SK-N-SH (cell line): ENCODE results near the gene IL9. TPM values are rescaled to one million over a fixed set of nuclear protein-coding genes. Genes with fewer than 3 reads are reported as not detected.

Experiments used
- CTCF ChIA-PET: fragments of 300-600, 350-600 bp; formaldehyde crosslinking; extraction: SDS; loops from one replicate; lab custom pipeline; 2021; lab: Yijun Ruan, JAX
- POLR2A ChIA-PET: fragments of 350-600 bp; sonication (Branson Sonifier 250); formaldehyde crosslinking; extraction: SDS; loops from one replicate; lab custom pipeline; 2020; ENCODE audit warnings: antibody characterized with exemption, inconsistent platforms; lab: Yijun Ruan, JAX
- DNase-seq: peaks from one replicate; pipeline ENCODE4 v3.0.0; 2012
- H2AFZ ChIP-seq: fragments of 200-600 bp; sonication (generic); 2 replicates; pipeline ENCODE4 v1.8.1; 2016; ENCODE audit warnings: antibody characterized with exemption, mild to moderate bottlenecking, low read depth
- H3F3A ChIP-seq: fragments of 200-600 bp; sonication (generic); replicated peaks from 2 replicates; pipeline ENCODE3; 2016; ENCODE audit warnings: antibody characterized with exemption, mild to moderate bottlenecking; ENCODE audit not compliant: insufficient read depth
- H3K27ac ChIP-seq, 2 experiments: fragments of 200-500 bp in 1 of 2; fragments of 200-600 bp in 1 of 2; sonication (Bioruptor generic) in 1 of 2; sonication (generic), shearing (Covaris generic) in 1 of 2; 2 replicates each; pipeline versions ENCODE4 v1.5.1 to v1.6.1; 2014 to 2016; ENCODE audit warnings: low read depth in 2 of 2, inconsistent platforms in 1 of 2, low read length in 1 of 2, mild to moderate bottlenecking in 1 of 2, mixed read lengths in 1 of 2
- H3K27me3 ChIP-seq: fragments of 200-600 bp; sonication (generic), shearing (Covaris generic); 2 replicates; pipeline ENCODE4 v1.6.1; 2016; ENCODE audit warnings: mixed run types; ENCODE audit not compliant: insufficient read depth
- H3K36me3 ChIP-seq, 2 experiments: fragments of 200-500 bp in 1 of 2; fragments of 200-600 bp in 1 of 2; sonication (Bioruptor generic) in 1 of 2; sonication (generic) in 1 of 2; replicated peaks in 1 of 2; 2 replicates each; pipeline versions ENCODE3 to v1.5.1; 2014 to 2016; ENCODE audit warnings: low read length in 1 of 2, mild to moderate bottlenecking in 1 of 2; ENCODE audit not compliant: insufficient read depth in 2 of 2, control insufficient read depth in 1 of 2
- H3K4me1 ChIP-seq, 2 experiments: fragments of 200-500 bp in 1 of 2; fragments of 200-600 bp in 1 of 2; sonication (Bioruptor generic) in 1 of 2; sonication (generic), shearing (Covaris generic) in 1 of 2; 2 replicates each; pipeline versions ENCODE4 v1.5.1 to v1.6.1; 2014 to 2016; ENCODE audit warnings: low read depth in 1 of 2, low read length in 1 of 2, mixed run types in 1 of 2; ENCODE audit not compliant: insufficient read depth in 2 of 2, control insufficient read depth in 1 of 2
- H3K4me2 ChIP-seq: fragments of 200-600 bp; sonication (generic), shearing (Covaris generic); 2 replicates; pipeline ENCODE4 v1.6.1; 2017; ENCODE audit warnings: mixed run types
- H3K4me3 ChIP-seq, 2 experiments: fragments of 200-500 bp in 1 of 2; fragments of 200-600 bp in 1 of 2; sonication (Bioruptor generic) in 1 of 2; sonication (generic), shearing (Covaris generic) in 1 of 2; 2 replicates each; pipeline versions ENCODE4 v1.5.1 to v1.8.1; 2014 to 2016; ENCODE audit warnings: low read depth in 2 of 2, inconsistent platforms in 1 of 2, low read length in 1 of 2, mild to moderate bottlenecking in 1 of 2, mixed read lengths in 1 of 2, moderate library complexity in 1 of 2
- H3K79me2 ChIP-seq: fragments of 200-600 bp; sonication (generic); 2 replicates; pipeline ENCODE4 v1.8.1; 2017; ENCODE audit warnings: mild to moderate bottlenecking; ENCODE audit not compliant: insufficient read depth
- H3K9ac ChIP-seq: fragments of 200-600 bp; sonication (generic); 2 replicates; pipeline ENCODE4 v1.6.1; 2017; ENCODE audit warnings: mixed run types
- H3K9me2 ChIP-seq: fragments of 200-600 bp; sonication (generic); 2 replicates; pipeline ENCODE4 v1.6.1; 2017; ENCODE audit warnings: mixed run types
- H3K9me3 ChIP-seq: fragments of 200-600 bp; sonication (generic); 2 replicates; pipeline ENCODE4 v1.6.1; 2017; ENCODE audit warnings: mixed run types, mild to moderate bottlenecking, moderate library complexity
- H4K20me1 ChIP-seq: fragments of 200-600 bp; sonication (generic); 2 replicates; pipeline ENCODE4 v1.6.1; 2017; ENCODE audit warnings: mild to moderate bottlenecking, mixed run types; ENCODE audit not compliant: insufficient read depth
- CHD2 ChIP-seq: fragments of 150-350 bp; IDR thresholded peaks from 2 replicates; pipeline ENCODE4 v1.6.1; 2018; ENCODE audit warnings: low read length; ENCODE audit not compliant: partially characterized antibody
- FOXJ3 ChIP-seq: sonication (generic); formaldehyde crosslinking; IDR thresholded peaks from 2 replicates; pipeline ENCODE4 v1.5.1; 2020; ENCODE audit warnings: mild to moderate bottlenecking, missing genetic modification reagents
- RAD21 ChIP-seq: IDR thresholded peaks from 2 replicates; pipeline ENCODE4 v1.6.1; 2012; ENCODE audit warnings: mild to moderate bottlenecking, low read length
- RCOR1 ChIP-seq: fragments of 150-350 bp; IDR thresholded peaks from 2 replicates; pipeline ENCODE4 v1.6.1; 2017; ENCODE audit warnings: antibody characterized with exemption, low read length
- SMC3 ChIP-seq: IDR thresholded peaks from 2 replicates; pipeline ENCODE4 v1.6.1; 2012; ENCODE audit warnings: low read depth, low read length, improper control_type of control experiment
- TEAD4 ChIP-seq: IDR thresholded peaks from 2 replicates; pipeline ENCODE4 v1.4.0; 2012; ENCODE audit warnings: mild to moderate bottlenecking, borderline replicate concordance; ENCODE audit not compliant: insufficient read depth
- WGBS: methylation state at CpG from one replicate; pipeline ENCODE4 v1.1.6; 2017; ENCODE audit warnings: low lambda C conversion rate; 5-methylcytosine and 5-hydroxymethylcytosine counted together
- polyA plus RNA-seq, 3 experiments: library from polyadenylated mRNA; depleted of rRNA; stranded (reverse); fragments of >200 nt; gene quantifications; 2 replicates each; pipeline ENCODE4 v1.2.3, GENCODE V29; 2012
- TF ChIP-seq, protein P1 (sequence below): IDR thresholded peaks from 2 replicates; pipeline ENCODE4 v1.4.0; 2012; ENCODE audit warnings: low read depth, borderline replicate concordance
- TF ChIP-seq, protein P2 (sequence below): IDR thresholded peaks from 2 replicates; pipeline ENCODE4; 2012
- TF ChIP-seq, protein P3 (sequence below): fragments of 150-350 bp; IDR thresholded peaks from 2 replicates; pipeline ENCODE4 v1.6.1; 2017; ENCODE audit warnings: antibody characterized with exemption, low read length, low read depth, borderline replicate concordance
- TF ChIP-seq, protein P4 (sequence below): fragments of 150-350 bp; IDR thresholded peaks from 2 replicates; pipeline ENCODE4 v1.6.1; 2016; ENCODE audit warnings: mild to moderate bottlenecking, low read depth, low read length

Gene IL9
- polyA plus RNA-seq, 1 of the 3 experiments (the other 2 are of a cell fraction), result not detected

DNA sequence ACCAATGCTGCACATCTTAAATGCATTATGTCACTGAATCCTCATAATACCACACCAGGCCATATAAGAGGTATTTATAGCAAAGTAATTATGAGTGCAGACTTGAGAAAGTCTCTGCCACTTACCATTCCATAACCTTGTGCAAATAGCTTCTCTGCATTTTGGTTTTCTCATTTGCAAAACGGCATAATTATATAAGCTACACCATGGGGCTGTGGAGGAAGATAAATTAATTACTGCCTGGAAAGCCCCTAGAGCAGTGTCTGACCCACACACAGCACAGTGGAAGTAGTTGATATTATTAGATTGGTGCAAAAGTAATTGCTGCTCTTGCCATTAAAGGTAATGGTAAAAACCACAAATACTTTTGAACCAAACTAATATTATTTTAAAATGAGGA is 9.5 kb upstream of the IL9 start (continued):
- TF ChIP-seq FOXJ3, result no peak
- no peak for TF ChIP-seq CHD2
- no peak for TF ChIP-seq RAD21
- TF ChIP-seq, protein P1, sequence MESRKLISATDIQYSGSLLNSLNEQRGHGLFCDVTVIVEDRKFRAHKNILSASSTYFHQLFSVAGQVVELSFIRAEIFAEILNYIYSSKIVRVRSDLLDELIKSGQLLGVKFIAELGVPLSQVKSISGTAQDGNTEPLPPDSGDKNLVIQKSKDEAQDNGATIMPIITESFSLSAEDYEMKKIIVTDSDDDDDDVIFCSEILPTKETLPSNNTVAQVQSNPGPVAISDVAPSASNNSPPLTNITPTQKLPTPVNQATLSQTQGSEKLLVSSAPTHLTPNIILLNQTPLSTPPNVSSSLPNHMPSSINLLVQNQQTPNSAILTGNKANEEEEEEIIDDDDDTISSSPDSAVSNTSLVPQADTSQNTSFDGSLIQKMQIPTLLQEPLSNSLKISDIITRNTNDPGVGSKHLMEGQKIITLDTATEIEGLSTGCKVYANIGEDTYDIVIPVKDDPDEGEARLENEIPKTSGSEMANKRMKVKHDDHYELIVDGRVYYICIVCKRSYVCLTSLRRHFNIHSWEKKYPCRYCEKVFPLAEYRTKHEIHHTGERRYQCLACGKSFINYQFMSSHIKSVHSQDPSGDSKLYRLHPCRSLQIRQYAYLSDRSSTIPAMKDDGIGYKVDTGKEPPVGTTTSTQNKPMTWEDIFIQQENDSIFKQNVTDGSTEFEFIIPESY, result no peak

DNA sequence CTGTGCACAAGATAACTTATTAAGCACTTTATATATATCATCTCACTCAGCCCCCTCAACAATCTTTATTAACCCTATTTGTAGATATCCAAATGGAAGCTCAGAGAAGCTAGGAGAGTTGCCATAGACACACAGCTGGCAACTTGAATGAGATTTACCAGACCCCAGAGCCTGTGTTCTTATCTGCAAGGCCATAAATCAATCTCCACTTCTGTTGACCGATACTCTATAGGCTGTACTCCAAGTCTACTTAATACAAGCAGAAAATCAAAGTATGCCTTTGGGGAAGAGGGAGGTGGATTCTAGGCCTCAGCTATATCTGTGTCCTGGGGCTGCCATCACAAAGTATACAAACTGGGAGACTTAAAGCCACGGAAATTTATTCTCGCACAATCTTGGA is 6.0 kb upstream of the IL9 start:
- TF ChIP-seq RCOR1 (no peak), TEAD4 (no peak), SMC3 (no peak)
- TF ChIP-seq, protein P2, sequence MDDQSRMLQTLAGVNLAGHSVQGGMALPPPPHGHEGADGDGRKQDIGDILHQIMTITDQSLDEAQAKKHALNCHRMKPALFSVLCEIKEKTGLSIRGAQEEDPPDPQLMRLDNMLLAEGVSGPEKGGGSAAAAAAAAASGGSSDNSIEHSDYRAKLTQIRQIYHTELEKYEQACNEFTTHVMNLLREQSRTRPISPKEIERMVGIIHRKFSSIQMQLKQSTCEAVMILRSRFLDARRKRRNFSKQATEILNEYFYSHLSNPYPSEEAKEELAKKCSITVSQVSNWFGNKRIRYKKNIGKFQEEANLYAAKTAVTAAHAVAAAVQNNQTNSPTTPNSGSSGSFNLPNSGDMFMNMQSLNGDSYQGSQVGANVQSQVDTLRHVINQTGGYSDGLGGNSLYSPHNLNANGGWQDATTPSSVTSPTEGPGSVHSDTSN, result no peak
- TF ChIP-seq, protein P3, sequence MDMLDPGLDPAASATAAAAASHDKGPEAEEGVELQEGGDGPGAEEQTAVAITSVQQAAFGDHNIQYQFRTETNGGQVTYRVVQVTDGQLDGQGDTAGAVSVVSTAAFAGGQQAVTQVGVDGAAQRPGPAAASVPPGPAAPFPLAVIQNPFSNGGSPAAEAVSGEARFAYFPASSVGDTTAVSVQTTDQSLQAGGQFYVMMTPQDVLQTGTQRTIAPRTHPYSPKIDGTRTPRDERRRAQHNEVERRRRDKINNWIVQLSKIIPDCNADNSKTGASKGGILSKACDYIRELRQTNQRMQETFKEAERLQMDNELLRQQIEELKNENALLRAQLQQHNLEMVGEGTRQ, result no peak
- TF ChIP-seq, protein P4, sequence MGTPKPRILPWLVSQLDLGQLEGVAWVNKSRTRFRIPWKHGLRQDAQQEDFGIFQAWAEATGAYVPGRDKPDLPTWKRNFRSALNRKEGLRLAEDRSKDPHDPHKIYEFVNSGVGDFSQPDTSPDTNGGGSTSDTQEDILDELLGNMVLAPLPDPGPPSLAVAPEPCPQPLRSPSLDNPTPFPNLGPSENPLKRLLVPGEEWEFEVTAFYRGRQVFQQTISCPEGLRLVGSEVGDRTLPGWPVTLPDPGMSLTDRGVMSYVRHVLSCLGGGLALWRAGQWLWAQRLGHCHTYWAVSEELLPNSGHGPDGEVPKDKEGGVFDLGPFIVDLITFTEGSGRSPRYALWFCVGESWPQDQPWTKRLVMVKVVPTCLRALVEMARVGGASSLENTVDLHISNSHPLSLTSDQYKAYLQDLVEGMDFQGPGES, result no peak
- H3K9me3 ChIP-seq, result no peaks in the 10 kb centered on the region
- POLR2A ChIA-PET, result no interaction called here
- no peaks in the 10 kb centered on the region for H3K9me2 ChIP-seq
- no peaks in the 10 kb centered on the region for H3K36me3 ChIP-seq
- H3K4me1 ChIP-seq, result peaks cover 0 to 3% of the 10 kb centered on the region in 2 experiments; a peak in 1 of 4 replicates
- CTCF ChIA-PET, result interaction anchor here (0.9 to 1.5 kb wide), 2 partner anchors 310 to 461 kb away, joined by 3 to 4 read pairs; no protein-coding TSS in a partner anchor
- 16% methylated on average over 3 of the region's 3 CpGs for WGBS
- no peaks in the 10 kb centered on the region for H4K20me1 ChIP-seq
- no peaks in the 10 kb centered on the region for H3F3A ChIP-seq
- H3K79me2 ChIP-seq, result no peaks in the 10 kb centered on the region
- no peak overlapping the region for H3K9ac ChIP-seq
- H3K4me3 ChIP-seq, result no peak overlapping the region
- H2AFZ ChIP-seq, result no peak overlapping the region
- H3K4me2 ChIP-seq, result no peak overlapping the region
- H3K27me3 ChIP-seq, result no peaks in the 10 kb centered on the region; the same call in 1 of the 2 replicates
- no peak for DNase-seq
- no peak overlapping the region for H3K27ac ChIP-seq
